MM.1S (cell line): ENCODE data around the gene PLEKHA3.

Experiments used
- DNase-seq: peaks from one replicate; pipeline ENCODE4 v3.0.0-alpha.2; 2015
- H2AFZ ChIP-seq: fragments of 300-600 bp; sonication (generic); 2 replicates; pipeline ENCODE4 v1.6.0; 2016; ENCODE audit warnings: antibody characterized with exemption, low read length
- H3F3A ChIP-seq: fragments of 300-600 bp; sonication (generic); 2 replicates; pipeline ENCODE4 v1.6.1; 2016; ENCODE audit warnings: mild to moderate bottlenecking, antibody characterized with exemption, low read length, moderate library complexity, mixed read lengths; ENCODE audit not compliant: insufficient read depth
- H3K27ac ChIP-seq: fragments of 300-600 bp; sonication (generic); 2 replicates; pipeline ENCODE4 v1.5.1; 2016; ENCODE audit warnings: mild to moderate bottlenecking, low read length
- H3K27me3 ChIP-seq: fragments of 300-600 bp; sonication (generic); replicated peaks from 2 replicates; pipeline ENCODE4 v1.6.0; 2016; ENCODE audit warnings: low read length; ENCODE audit not compliant: insufficient read depth
- H3K36me3 ChIP-seq: fragments of 300-600 bp; sonication (generic); replicated peaks from 2 replicates; pipeline ENCODE4 v1.6.1; 2016; ENCODE audit warnings: mild to moderate bottlenecking, low read length, mixed read lengths; ENCODE audit not compliant: insufficient read depth
- H3K4me1 ChIP-seq: fragments of 300-600 bp; sonication (generic); 2 replicates; pipeline ENCODE4 v1.6.1; 2016; ENCODE audit warnings: low read length, mixed read lengths
- H3K4me2 ChIP-seq: fragments of 300-600 bp; sonication (generic); 2 replicates; pipeline ENCODE4 v1.6.0; 2016; ENCODE audit warnings: low read depth, low read length
- H3K4me3 ChIP-seq: fragments of 300-600 bp; sonication (generic); 2 replicates; pipeline ENCODE4 v1.5.1; 2016; ENCODE audit warnings: low read length, mixed read lengths
- H3K79me2 ChIP-seq: fragments of 300-600 bp; sonication (generic); 2 replicates; pipeline ENCODE4 v1.6.1; 2016; ENCODE audit warnings: mixed run types, low read length, mixed read lengths
- H3K9ac ChIP-seq: fragments of 300-600 bp; sonication (generic); 2 replicates; pipeline ENCODE4 v1.6.1; 2016; ENCODE audit warnings: low read length, mixed read lengths
- H3K9me2 ChIP-seq: fragments of 300-600 bp; sonication (generic); replicated peaks from 2 replicates; pipeline ENCODE4 v1.6.1; 2016; ENCODE audit warnings: mild to moderate bottlenecking, low read length, mixed read lengths; ENCODE audit not compliant: insufficient read depth
- H3K9me3 ChIP-seq: fragments of 300-600 bp; sonication (generic); replicated peaks from 2 replicates; pipeline ENCODE4 v1.6.1; 2016; ENCODE audit warnings: mild to moderate bottlenecking, low read length, mixed read lengths; ENCODE audit not compliant: insufficient read depth
- H4K20me1 ChIP-seq: fragments of 300-600 bp; sonication (generic); 2 replicates; pipeline ENCODE4 v1.6.1; 2016; ENCODE audit warnings: mild to moderate bottlenecking, low read length, moderate library complexity, mixed read lengths; ENCODE audit not compliant: insufficient read depth
- CTCF ChIP-seq: fragments of 300-600 bp; sonication (generic); IDR thresholded peaks from 2 replicates; pipeline ENCODE4 v1.5.1; 2016; ENCODE audit warnings: antibody characterized with exemption, low read length, mixed read lengths
- EZH2 ChIP-seq: fragments of 300-600 bp; sonication (generic); optimal IDR thresholded peaks from 2 replicates; pipeline ENCODE3; 2017; ENCODE audit warnings: low read depth, mild to moderate bottlenecking, antibody characterized with exemption, low read length, mixed read lengths
- EZH2phosphoT487 ChIP-seq: fragments of 300-600 bp; sonication (generic); IDR thresholded peaks from 2 replicates; pipeline ENCODE4 v1.6.1; 2018; ENCODE audit warnings: antibody characterized with exemption, low read length

Gene PLEKHA3

GRCh38 chr2:178510384-178510783, 30.1 kb downstream of the PLEKHA3 start:
- TF ChIP-seq EZH2phosphoT487 (no peak), CTCF (no peak), EZH2 (no peak)
- DNase-seq = no peak
- no peaks in the 10 kb centered on the region for H3K79me2 ChIP-seq

GRCh38 chr2:178512484-178512883, 32.2 kb downstream of the PLEKHA3 start:
- Histone ChIP-seq H3K36me3 (no peaks in the 10 kb centered on the region), H3K79me2 (no peaks in the 10 kb centered on the region), H3F3A (no peaks in the 10 kb centered on the region), H3K4me3 (no peak overlapping the region), H3K9me3 (no peaks in the 10 kb centered on the region), H3K4me2 (no peak overlapping the region), H3K27ac (no peak overlapping the region), H4K20me1 (no peaks in the 10 kb centered on the region), H3K9me2 (no peaks in the 10 kb centered on the region), H3K27me3 (no peaks in the 10 kb centered on the region), H3K4me1 (no peaks in the 10 kb centered on the region), H3K9ac (no peak overlapping the region), H2AFZ (no peak overlapping the region)
- no peak for DNase-seq
- TF ChIP-seq EZH2phosphoT487 (no peak), CTCF (no peak), EZH2 (no peak)

More at GRCh38 chr2:178510384-178510783, 30.1 kb downstream of the PLEKHA3 start:
- H3F3A ChIP-seq = no peaks in the 10 kb centered on the region
- H3K4me1 ChIP-seq = no peaks in the 10 kb centered on the region
- no peak overlapping the region for H2AFZ ChIP-seq
- no peaks in the 10 kb centered on the region for H3K27me3 ChIP-seq
- H3K9me2 ChIP-seq = no peaks in the 10 kb centered on the region
- H3K36me3 ChIP-seq = no peaks in the 10 kb centered on the region
- H3K4me2 ChIP-seq = no peak overlapping the region
- no peaks in the 10 kb centered on the region for H3K9me3 ChIP-seq
- no peak overlapping the region for H3K9ac ChIP-seq
- no peaks in the 10 kb centered on the region for H4K20me1 ChIP-seq
- no peak overlapping the region for H3K27ac ChIP-seq
- no peak overlapping the region for H3K4me3 ChIP-seq

GRCh38 chr2:178513876-178514275, 33.6 kb downstream of the PLEKHA3 start:
- Histone ChIP-seq H3F3A (no peaks in the 10 kb centered on the region), H3K4me1 (no peaks in the 10 kb centered on the region), H3K4me3 (no peak overlapping the region), H3K79me2 (no peaks in the 10 kb centered on the region), H3K27ac (no peak overlapping the region), H3K36me3 (no peaks in the 10 kb centered on the region), H3K4me2 (no peak overlapping the region), H3K9me3 (no peaks in the 10 kb centered on the region), H3K9ac (no peak overlapping the region), H3K27me3 (no peaks in the 10 kb centered on the region), H3K9me2 (no peaks in the 10 kb centered on the region), H4K20me1 (no peaks in the 10 kb centered on the region), H2AFZ (no peak overlapping the region)
- DNase-seq = no peak
- TF ChIP-seq CTCF (no peak), EZH2phosphoT487 (no peak), EZH2 (no peak)
